HG03108 (cell line): ENCODE measurements around the gene HCST.

Experiments used
- ATAC-seq: cut with Tn5 transposase; IDR thresholded peaks from one replicate; pipeline ENCODE4 v1.9.1; 2021; ENCODE audit warnings: moderate library complexity; ENCODE audit not compliant: unreplicated experiment

HCST gene

GRCh38 chr19:35935911-35936737 is 33.8 kb downstream of the HCST start, which contains the start of gene LRFN3:
TSS of gene LRFN3 (plus strand) at chr19:35936374. CDS start at chr19:35939426, 3,052 bp downstream.
- no peak for ATAC-seq

- ATAC-seq, result no peak
These were observed 34.5 kb downstream of the HCST start for GRCh38 chr19:35936738-35937268.

GRCh38 chr19:35937345-35938281 is 35.3 kb downstream of the HCST start:
- no peak for ATAC-seq

- no peak for ATAC-seq
These were observed 36.2 kb downstream of the HCST start for GRCh38 chr19:35938282-35939224.

- ATAC-seq, result no peak
These were observed 37.2 kb downstream of the HCST start for GRCh38 chr19:35939307-35940077.

GRCh38 chr19:35940078-35940775 is 37.9 kb downstream of the HCST start:
- ATAC-seq, result no peak

- no peak for ATAC-seq
These were observed 38.5 kb downstream of the HCST start for GRCh38 chr19:35940839-35941238.

GRCh38 chr19:35942235-35942634 is 39.9 kb downstream of the HCST start:
- ATAC-seq, result no peak

GRCh38 chr19:35943321-35944301 is 41.3 kb downstream of the HCST start:
- ATAC-seq, result no peak

- ATAC-seq, result no peak
These were observed 42.2 kb downstream of the HCST start for GRCh38 chr19:35944556-35944955.

- no peak for ATAC-seq
These were observed 42.9 kb downstream of the HCST start for GRCh38 chr19:35945121-35945790.

- no peak for ATAC-seq
These were observed 43.9 kb downstream of the HCST start for GRCh38 chr19:35946203-35946602.

- no peak for ATAC-seq
These were observed 46.8 kb downstream of the HCST start for GRCh38 chr19:35949131-35949530.
